ENCODE results near the gene CIC. TPM values are rescaled to one million over a fixed set of nuclear protein-coding genes. Genes with fewer than 3 reads are reported as not detected.

Gene CIC
- total and polyA plus RNA-seq, 9 of the 15 experiments (the other 6 are each of a cell fraction or from before 2014, with no cell fraction given): 0.07 to 44.7 (median 8.6) TPM

- TF ChIP-seq SAP30 (IDR thresholded peaks at IDR 0.05; ENCODE audit: borderline replicate concordance, insufficient read depth, low read depth, low read length, poor library complexity, severe bottlenecking) (no peak), MEF2A (IDR thresholded peaks at IDR 0.05; ENCODE audit: control insufficient read depth, low read depth, low read length) (0 out of 2 replicates have a peak, but pooled peaks have one; percentile 40), TARDBP (IDR thresholded peaks at IDR 0.05) (0 out of 2 replicates have a peak, but pooled peaks have one; percentile 47), ELF2 (CRISPR knock-in tag; IDR thresholded peaks at IDR 0.05) (peak; percentile 93), XRCC4 (IDR thresholded peaks at IDR 0.05; ENCODE audit: extremely low read depth, insufficient read depth, insufficient read length) (no peak), RBM15 (IDR thresholded peaks at IDR 0.05; ENCODE audit: insufficient read depth, low read length) (no peak), ZNF12 (CRISPR knock-in tag; IDR thresholded peaks at IDR 0.05) (peak; percentile 57; the same call in 1 of the 2 replicates), CHCHD3 (CRISPR knock-in tag; IDR thresholded peaks at IDR 0.05) (no peak), EGR1 (conservative IDR thresholded peaks at IDR 0.05) (peak; percentile 76), NR3C1 (CRISPR knock-in tag; IDR thresholded peaks at IDR 0.05) (no peak), HDAC6 (IDR thresholded peaks at IDR 0.05; ENCODE audit: low read depth, low read length) (no peak), NFXL1 (CRISPR knock-in tag; IDR thresholded peaks at IDR 0.05) (0 out of 2 replicates have a peak, but pooled peaks have one; percentile 56), RFX1 (IDR thresholded peaks at IDR 0.05) (no peak), ZNF586 (CRISPR knock-in tag; conservative IDR thresholded peaks at IDR 0.05) (0 out of 2 replicates have a peak, but pooled peaks have one; percentile 34), ZNF133 (CRISPR knock-in tag; IDR thresholded peaks at IDR 0.05) (no peak), ZFP36 (IDR thresholded peaks at IDR 0.05; ENCODE audit: low read depth, low read length, partially characterized antibody) (no peak), HDAC2 (IDR thresholded peaks at IDR 0.05) (no peak), ZNF583 (CRISPR knock-in tag; IDR thresholded peaks at IDR 0.05) (peak; percentile 82), KLF16 (IDR thresholded peaks at IDR 0.05) (peak; percentile 45), MXI1 (IDR thresholded peaks at IDR 0.05; ENCODE audit: low read depth, low read length) (peak; percentile 62; the same call in 1 of the 2 replicates), COPS2 (conservative IDR thresholded peaks at IDR 0.05) (no peak), MCM7 (IDR thresholded peaks at IDR 0.05) (no peak)
- TF ChIP-seq, protein P1, sequence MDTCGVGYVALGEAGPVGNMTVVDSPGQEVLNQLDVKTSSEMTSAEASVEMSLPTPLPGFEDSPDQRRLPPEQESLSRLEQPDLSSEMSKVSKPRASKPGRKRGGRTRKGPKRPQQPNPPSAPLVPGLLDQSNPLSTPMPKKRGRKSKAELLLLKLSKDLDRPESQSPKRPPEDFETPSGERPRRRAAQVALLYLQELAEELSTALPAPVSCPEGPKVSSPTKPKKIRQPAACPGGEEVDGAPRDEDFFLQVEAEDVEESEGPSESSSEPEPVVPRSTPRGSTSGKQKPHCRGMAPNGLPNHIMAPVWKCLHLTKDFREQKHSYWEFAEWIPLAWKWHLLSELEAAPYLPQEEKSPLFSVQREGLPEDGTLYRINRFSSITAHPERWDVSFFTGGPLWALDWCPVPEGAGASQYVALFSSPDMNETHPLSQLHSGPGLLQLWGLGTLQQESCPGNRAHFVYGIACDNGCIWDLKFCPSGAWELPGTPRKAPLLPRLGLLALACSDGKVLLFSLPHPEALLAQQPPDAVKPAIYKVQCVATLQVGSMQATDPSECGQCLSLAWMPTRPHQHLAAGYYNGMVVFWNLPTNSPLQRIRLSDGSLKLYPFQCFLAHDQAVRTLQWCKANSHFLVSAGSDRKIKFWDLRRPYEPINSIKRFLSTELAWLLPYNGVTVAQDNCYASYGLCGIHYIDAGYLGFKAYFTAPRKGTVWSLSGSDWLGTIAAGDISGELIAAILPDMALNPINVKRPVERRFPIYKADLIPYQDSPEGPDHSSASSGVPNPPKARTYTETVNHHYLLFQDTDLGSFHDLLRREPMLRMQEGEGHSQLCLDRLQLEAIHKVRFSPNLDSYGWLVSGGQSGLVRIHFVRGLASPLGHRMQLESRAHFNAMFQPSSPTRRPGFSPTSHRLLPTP (IDR thresholded peaks at IDR 0.05; ENCODE audit: borderline replicate concordance, extremely low read depth, insufficient read length): no peak
- TF ChIP-seq, protein P2, sequence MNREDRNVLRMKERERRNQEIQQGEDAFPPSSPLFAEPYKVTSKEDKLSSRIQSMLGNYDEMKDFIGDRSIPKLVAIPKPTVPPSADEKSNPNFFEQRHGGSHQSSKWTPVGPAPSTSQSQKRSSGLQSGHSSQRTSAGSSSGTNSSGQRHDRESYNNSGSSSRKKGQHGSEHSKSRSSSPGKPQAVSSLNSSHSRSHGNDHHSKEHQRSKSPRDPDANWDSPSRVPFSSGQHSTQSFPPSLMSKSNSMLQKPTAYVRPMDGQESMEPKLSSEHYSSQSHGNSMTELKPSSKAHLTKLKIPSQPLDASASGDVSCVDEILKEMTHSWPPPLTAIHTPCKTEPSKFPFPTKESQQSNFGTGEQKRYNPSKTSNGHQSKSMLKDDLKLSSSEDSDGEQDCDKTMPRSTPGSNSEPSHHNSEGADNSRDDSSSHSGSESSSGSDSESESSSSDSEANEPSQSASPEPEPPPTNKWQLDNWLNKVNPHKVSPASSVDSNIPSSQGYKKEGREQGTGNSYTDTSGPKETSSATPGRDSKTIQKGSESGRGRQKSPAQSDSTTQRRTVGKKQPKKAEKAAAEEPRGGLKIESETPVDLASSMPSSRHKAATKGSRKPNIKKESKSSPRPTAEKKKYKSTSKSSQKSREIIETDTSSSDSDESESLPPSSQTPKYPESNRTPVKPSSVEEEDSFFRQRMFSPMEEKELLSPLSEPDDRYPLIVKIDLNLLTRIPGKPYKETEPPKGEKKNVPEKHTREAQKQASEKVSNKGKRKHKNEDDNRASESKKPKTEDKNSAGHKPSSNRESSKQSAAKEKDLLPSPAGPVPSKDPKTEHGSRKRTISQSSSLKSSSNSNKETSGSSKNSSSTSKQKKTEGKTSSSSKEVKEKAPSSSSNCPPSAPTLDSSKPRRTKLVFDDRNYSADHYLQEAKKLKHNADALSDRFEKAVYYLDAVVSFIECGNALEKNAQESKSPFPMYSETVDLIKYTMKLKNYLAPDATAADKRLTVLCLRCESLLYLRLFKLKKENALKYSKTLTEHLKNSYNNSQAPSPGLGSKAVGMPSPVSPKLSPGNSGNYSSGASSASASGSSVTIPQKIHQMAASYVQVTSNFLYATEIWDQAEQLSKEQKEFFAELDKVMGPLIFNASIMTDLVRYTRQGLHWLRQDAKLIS (CRISPR knock-in tag; IDR thresholded peaks at IDR 0.05): no peak; the same call in 1 of the 2 replicates
Observed at GRCh38 chr19:42244347-42245220, 24.5 kb upstream of the CIC start (continued).
